HUDEP-2 (cell line): ENCODE data around the gene LIMS1.
"Not testable (repeated sequence)": the region's sequence is repeated elsewhere in the genome, so short reads cannot be mapped to it uniquely, and the experiment has no call there.

Experiments
- DNase-seq, 76 experiments: peaks; one replicate each; lab custom pipeline; 2025; ENCODE audit not compliant: unreplicated experiment in 76 of 76; lab: John Stamatoyannopoulos, UW

The LIMS1 gene

GRCh38 chr2:108533832-108534583 is at the start of gene LIMS1:
TSS of gene LIMS1 (plus strand) at chr2:108534470. CDS start at chr2:108534563, 93 bp downstream.
- DNase-seq: peak in 75 of 76 experiments; percentile 16 to 92 (median 80)

GRCh38 chr2:108485253-108485652 is 49.0 kb upstream of the LIMS1 start:
- DNase-seq: no peak

GRCh38 chr2:108490506-108491122 is 43.7 kb upstream of the LIMS1 start:
- DNase-seq: no peak

GRCh38 chr2:108491848-108492247 is 42.4 kb upstream of the LIMS1 start:
- no peak for DNase-seq

- DNase-seq: no peak
Measured at GRCh38 chr2:108492364-108492763, 41.9 kb upstream of the LIMS1 start.

- DNase-seq: not testable (repeated sequence)
Measured at GRCh38 chr2:108496167-108496566, 38.1 kb upstream of the LIMS1 start.

GRCh38 chr2:108507620-108508019 is 26.6 kb upstream of the LIMS1 start:
- DNase-seq: not testable (repeated sequence)

- not testable (repeated sequence) for DNase-seq
Measured at GRCh38 chr2:108512431-108512830, 21.8 kb upstream of the LIMS1 start.

- not testable (repeated sequence) for DNase-seq
Measured at GRCh38 chr2:108514478-108514877, 19.8 kb upstream of the LIMS1 start.

GRCh38 chr2:108524688-108525087 is 9.6 kb upstream of the LIMS1 start:
- not testable (repeated sequence) for DNase-seq

- not testable (repeated sequence) for DNase-seq
Measured at GRCh38 chr2:108525258-108525657, 9.0 kb upstream of the LIMS1 start.

GRCh38 chr2:108531674-108532055 is 2.6 kb upstream of the LIMS1 start:
- DNase-seq: no peak

- DNase-seq: peak in 13 of 76 experiments; percentile 5 to 55 (median 21)
Measured at GRCh38 chr2:108534584-108535356, 500 bp downstream of the LIMS1 start.

- DNase-seq: no peak
Measured at GRCh38 chr2:108535357-108535631, 1.0 kb downstream of the LIMS1 start.

GRCh38 chr2:108536133-108536780 is 2.0 kb downstream of the LIMS1 start:
- DNase-seq: no peak

GRCh38 chr2:108536911-108537310 is 2.6 kb downstream of the LIMS1 start:
- no peak for DNase-seq

- no peak for DNase-seq
Measured at GRCh38 chr2:108538000-108538625, 3.8 kb downstream of the LIMS1 start.

GRCh38 chr2:108541451-108541850 is 7.2 kb downstream of the LIMS1 start:
- DNase-seq: no peak

- no peak for DNase-seq
Measured at GRCh38 chr2:108542071-108542470, 7.8 kb downstream of the LIMS1 start.

- DNase-seq: no peak
Measured at GRCh38 chr2:108547606-108548005, 13.3 kb downstream of the LIMS1 start.
